GM21528 (cell line): ENCODE measurements around the gene SAV1.

ENCODE experiments used
- ATAC-seq: cut with Tn5 transposase; IDR thresholded peaks from one replicate; pipeline ENCODE4 v1.9.1; 2021; ENCODE audit warnings: mild to moderate bottlenecking, moderate library complexity; ENCODE audit not compliant: unreplicated experiment, low FRiP score

Gene SAV1

DNA sequence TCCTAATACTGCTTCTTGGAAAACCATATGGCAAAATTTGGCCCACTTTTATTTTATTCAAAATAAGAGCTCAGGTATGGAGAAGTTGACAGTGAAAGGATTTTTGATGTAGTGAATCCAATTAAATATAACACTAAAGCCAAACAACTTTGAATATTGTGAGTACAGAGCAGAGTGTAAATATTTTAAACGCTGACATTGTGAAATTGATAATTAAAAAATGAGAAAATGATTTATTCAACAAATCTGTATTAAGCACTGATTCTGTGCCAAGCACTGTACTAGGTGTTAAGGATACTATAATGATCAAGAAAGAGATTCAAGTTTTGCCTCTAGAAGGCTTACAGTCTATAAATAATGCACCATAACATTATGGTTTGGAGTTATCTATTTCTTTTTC, 57.6 kb downstream of the SAV1 start:
- no peak for ATAC-seq

- ATAC-seq, result no peak
These were observed 59.7 kb downstream of the SAV1 start for GRCh38 chr14:50608302-50608851.

GRCh38 chr14:50607761-50608160, 60.3 kb downstream of the SAV1 start:
- ATAC-seq, result no peak

DNA sequence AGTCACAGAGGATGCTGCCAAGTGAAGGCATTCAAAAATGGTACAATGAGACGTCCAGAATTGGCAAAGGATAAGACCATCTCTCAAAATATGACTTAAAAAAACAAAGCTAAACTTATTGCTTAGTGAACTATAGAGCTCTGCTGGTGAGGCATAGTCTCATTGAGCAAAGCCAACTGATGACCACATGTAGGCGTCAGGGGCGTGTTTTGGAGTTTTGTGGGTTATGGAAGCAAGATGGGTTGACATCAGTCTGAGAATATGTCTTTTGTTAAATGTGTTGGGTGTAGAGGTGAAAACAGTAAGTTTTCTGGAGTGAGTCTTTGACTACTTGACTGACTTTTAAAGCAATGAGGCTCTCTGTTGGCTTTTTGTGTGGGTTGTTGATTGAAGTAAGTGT, 60.9 kb downstream of the SAV1 start:
- no peak for ATAC-seq

DNA sequence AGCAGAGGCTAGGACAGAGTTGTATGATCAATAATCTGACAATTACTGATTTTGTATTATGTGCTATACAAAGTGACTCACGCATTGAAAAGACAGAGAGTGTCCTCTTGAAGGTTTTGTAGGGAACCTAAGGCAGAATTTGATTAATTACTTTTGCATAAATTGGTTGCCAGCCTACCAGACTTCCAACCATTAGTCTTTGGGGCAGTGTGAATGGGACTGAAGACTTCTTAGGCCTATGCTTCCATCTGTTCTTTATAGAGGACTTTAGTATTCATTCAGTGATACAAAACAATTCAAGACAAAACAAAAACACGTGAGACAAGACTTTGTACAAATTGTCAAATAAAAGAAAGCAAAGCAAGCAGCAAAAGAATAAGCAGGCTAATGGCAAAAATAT, 61.6 kb downstream of the SAV1 start:
- no peak for ATAC-seq

DNA sequence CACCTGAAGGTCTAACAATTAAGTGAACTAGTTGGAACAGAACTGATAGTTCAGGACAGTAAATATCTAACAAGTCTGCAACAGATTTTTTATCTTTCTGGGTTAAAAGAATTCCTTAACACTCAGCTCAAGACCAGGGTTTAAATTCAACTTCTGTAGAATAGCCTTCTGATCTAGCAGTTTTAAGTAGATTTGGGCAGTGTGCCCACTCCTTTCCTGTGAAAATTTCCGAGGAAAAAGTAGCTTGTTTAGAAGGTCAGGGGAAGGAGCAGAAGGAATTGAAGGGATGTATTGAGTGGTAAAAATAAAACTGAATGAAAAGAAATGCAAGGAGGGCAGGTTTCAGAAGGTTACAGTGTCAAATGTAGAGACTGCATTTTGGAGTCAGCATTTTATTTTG, 62.3 kb downstream of the SAV1 start:
- ATAC-seq, result no peak

DNA sequence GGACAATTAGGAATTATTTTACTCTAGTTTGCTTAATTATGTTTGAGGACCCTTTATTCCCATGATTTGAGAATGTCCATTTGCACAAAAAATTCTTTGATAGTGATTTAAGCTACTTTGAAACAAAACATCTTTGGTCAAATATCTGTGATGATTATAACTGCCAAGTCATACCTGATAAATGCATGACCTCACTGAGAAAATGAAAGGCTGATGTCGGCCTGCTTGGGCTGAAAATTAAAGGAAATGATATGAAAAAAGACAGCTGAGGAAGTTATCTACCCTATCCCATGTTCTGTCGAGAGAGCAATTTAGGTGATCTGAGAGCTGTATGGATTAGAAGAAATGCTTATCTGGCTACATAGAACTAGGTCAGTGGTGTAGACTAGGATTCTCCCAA, 64.5 kb downstream of the SAV1 start:
- ATAC-seq, result no peak

GRCh38 chr14:50602035-50602434, 66.1 kb downstream of the SAV1 start:
- no peak for ATAC-seq

DNA sequence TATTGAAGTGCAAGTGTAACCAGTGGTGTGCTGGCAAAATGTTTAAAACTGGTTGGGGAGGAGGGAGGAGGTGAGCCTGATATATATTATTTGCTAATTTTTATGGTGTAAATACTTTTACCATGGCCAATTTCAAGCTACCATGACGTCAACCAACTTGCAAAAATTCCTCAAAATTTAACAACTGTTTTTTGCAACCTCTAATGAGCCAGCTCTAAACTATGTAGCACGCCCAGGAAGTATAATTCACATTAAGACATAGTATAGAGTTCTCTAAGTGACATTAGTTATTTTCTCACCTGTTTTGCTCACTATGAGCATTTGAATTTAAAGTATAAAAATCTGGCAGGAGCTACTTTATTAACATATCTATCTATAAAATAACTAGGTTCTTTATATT, 66.7 kb downstream of the SAV1 start:
- ATAC-seq, result no peak

GRCh38 chr14:50600849-50601248, 67.3 kb downstream of the SAV1 start:
- ATAC-seq, result no peak

DNA sequence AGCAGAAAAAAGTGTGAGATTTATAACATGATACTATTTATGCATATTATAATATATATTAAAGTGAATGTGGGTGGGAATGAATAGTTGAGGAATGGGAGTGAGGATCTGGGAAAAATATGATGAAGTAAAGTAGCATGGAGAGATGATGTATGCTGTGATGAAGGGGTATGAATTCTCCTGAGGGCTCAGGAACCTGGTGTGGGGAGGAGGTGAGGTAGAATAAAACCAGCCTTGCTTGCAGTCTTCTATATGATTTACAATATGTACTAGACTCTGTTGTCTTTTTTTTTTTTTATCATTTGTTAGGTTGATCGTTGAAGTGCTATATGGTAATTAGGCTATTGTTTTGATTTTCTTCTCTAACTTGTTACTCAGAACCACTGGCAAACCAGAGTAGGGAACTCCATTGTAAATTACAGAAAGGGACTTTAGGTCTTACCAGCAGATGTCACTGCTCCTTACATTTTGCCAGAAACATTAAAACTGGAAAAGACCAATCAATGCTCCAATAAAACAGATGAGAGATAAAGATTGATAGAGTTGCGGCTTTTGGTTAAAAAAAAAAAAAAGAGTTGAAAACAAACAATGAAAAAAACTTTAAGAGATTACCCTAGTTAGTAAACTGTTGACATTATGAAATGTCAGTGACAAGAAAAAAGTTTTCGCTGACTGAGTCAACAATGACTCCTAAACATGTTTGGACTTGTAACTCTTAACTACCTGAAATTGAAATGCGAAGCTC, 68.2 kb downstream of the SAV1 start:
- no peak for ATAC-seq

DNA sequence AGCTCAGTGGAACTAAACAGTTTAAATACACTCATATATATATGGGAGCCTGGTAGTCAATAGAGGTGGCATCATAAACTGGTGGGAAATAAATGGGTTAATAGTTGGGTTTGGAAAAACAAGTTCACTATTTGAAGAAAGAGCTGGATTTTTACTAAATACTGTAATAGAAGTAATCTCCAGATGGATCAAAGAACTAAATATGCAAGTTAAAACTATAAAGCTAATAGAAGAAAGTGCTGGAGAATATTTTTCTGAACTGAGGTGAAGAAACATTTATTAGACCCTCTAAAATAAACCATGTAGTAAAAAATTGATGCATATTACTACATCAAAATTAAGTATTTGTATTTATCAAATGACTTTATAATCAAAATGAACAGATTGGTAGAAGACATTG, 69.3 kb downstream of the SAV1 start:
- no peak for ATAC-seq

DNA sequence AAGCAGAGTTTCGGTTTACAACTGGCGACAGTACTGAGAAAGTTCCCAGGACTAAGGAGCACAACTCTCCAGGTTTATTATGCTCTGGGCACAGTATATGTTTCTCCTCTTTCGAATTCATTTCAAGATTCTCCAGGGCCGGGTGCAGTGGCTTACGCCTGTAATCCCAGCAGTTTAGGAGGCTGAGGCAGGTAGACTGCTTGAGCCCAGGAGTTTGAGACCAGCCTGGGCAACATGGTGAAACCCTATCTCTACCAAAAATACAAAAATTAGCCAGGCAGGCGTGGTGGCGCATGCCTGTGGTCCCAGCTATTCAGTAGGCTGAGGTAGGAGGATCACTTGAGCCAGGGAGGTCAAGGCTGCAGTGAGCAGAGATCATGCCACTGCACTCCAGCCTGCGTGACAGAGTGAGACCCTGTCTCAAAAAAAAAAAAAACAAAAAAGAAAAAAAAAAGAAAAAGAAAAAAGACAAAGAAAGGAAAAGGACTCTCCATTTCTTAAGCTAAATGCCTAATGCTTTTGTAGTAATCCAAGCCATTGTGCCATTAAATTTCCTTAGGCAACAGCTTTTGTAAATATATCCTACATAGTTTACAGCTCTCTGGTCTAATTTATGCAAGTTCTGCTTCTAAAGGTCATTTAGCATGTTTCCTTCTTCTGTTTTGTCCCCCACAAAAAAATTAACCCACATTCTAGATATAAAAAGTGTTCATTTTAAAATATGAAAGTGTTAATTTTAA, 73.4 kb downstream of the SAV1 start:
- ATAC-seq, result no peak

GRCh38 chr14:50590464-50590863, 77.6 kb downstream of the SAV1 start:
- no peak for ATAC-seq
